ENCODE measurements around the gene HBG2.
A peak's percentile ranks its signal among the peaks of the same experiment; 100 is the strongest.

The HBG2 gene

DNA sequence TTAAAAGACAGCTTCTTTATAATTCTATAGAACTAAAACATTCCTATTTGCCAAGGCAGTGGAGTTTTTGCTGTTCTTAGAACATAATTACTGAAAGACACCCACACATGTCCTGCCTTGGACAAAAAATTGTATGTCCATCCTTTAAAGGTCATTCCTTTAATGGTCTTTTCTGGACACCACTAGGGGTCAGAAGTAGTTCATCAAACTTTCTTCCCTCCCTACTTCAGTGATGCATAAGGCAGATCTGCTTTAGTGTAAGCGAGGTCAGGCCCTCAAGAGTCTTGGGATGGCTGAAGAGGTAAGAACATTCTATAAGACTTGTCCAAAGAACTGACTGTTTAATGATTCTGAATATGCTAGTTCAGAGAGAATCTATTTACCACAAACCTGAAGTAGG is 49.8 kb downstream of the HBG2 start:
- peak; percentile 81 for DNase-seq (ENCODE audit: low read depth)
- TF ChIP-seq, protein P1, sequence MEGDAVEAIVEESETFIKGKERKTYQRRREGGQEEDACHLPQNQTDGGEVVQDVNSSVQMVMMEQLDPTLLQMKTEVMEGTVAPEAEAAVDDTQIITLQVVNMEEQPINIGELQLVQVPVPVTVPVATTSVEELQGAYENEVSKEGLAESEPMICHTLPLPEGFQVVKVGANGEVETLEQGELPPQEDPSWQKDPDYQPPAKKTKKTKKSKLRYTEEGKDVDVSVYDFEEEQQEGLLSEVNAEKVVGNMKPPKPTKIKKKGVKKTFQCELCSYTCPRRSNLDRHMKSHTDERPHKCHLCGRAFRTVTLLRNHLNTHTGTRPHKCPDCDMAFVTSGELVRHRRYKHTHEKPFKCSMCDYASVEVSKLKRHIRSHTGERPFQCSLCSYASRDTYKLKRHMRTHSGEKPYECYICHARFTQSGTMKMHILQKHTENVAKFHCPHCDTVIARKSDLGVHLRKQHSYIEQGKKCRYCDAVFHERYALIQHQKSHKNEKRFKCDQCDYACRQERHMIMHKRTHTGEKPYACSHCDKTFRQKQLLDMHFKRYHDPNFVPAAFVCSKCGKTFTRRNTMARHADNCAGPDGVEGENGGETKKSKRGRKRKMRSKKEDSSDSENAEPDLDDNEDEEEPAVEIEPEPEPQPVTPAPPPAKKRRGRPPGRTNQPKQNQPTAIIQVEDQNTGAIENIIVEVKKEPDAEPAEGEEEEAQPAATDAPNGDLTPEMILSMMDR (conservative IDR thresholded peaks at IDR 0.05; ENCODE audit: control insufficient read depth, insufficient read depth, low read depth, low read length) = peak; percentile 70

DNA sequence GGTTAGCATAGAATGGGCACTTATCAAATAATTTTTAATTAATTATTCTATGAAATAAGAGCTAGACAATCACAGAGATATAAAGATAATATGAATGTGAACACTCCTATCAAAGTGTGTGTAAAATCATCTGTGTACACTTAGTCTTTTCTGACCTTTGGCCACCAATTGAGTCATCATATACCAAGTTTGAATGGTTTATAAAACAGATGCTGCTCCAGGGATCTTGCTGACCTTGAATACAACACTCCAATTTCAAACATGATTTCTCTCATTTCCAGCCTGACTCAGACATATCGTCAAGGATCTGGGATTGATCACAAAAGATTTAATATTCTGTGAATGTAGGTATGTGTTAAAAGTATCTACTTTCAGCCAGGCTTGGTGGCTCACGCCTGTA is 51.2 kb downstream of the HBG2 start:
- DNase-seq (ENCODE audit: low read depth) = peak; percentile 28
- TF ChIP-seq, protein P1 (conservative IDR thresholded peaks at IDR 0.05; ENCODE audit: control insufficient read depth, insufficient read depth, low read depth, low read length) = no peak

More for the DNA sequence above, 49.8 kb downstream of the HBG2 start:
- H3K4me3 ChIP-seq (ENCODE audit: control insufficient read depth, low read depth, low read length) = no peak overlapping the region

More for the DNA sequence above, 51.2 kb downstream of the HBG2 start:
- H3K4me3 ChIP-seq (ENCODE audit: control insufficient read depth, low read depth, low read length) = no peak overlapping the region
